Fibroblast of lung (primary cell): ENCODE data around the gene KRT2. TPM values are rescaled to one million over a fixed set of nuclear protein-coding genes. Genes with fewer than 3 reads are reported as not detected.

Source experiments
- DNase-seq, 2 donors: peaks; one replicate each; pipeline versions ENCODE4 v3.0.0 to v3.0.0-alpha.2; 2010; ENCODE audit warnings: low read depth in 2 of 2
- H2AFZ ChIP-seq: 2 replicates; pipeline ENCODE4 v1.5.1; 2012; ENCODE audit warnings: low read length, control low read depth, inconsistent platforms
- H3K27ac ChIP-seq: 2 replicates; pipeline ENCODE4 v1.5.1; 2011; ENCODE audit warnings: low read length, control low read depth; ENCODE audit not compliant: insufficient read depth
- H3K27me3 ChIP-seq: 2 replicates; pipeline ENCODE4 v1.5.1; 2011; ENCODE audit warnings: mild to moderate bottlenecking, low read length; ENCODE audit not compliant: control insufficient read depth, insufficient read depth
- H3K36me3 ChIP-seq: 2 replicates; pipeline ENCODE4 v1.5.1; 2011; ENCODE audit warnings: low read length; ENCODE audit not compliant: control insufficient read depth, insufficient read depth
- H3K4me1 ChIP-seq: 2 replicates; pipeline ENCODE4 v1.5.1; 2011; ENCODE audit warnings: low read length; ENCODE audit not compliant: control insufficient read depth, insufficient read depth; ENCODE audit errors: extremely low read depth
- H3K4me2 ChIP-seq: 2 replicates; pipeline ENCODE4 v1.5.1; 2011; ENCODE audit warnings: low read length, control low read depth; ENCODE audit not compliant: insufficient read depth; ENCODE audit errors: extremely low read depth
- H3K4me3 ChIP-seq, 4 experiments: fragments of 200-600 bp in 1 of 4; sonication (generic) in 1 of 4; replicated peaks in 1 of 4; 2 replicates each; pipeline ENCODE4 v1.5.1; 2011 to 2016; ENCODE audit warnings: low read length in 4 of 4, low read depth in 3 of 4, mild to moderate bottlenecking in 3 of 4, control low read depth in 2 of 4, inconsistent platforms in 1 of 4, mixed read lengths in 1 of 4; ENCODE audit not compliant: insufficient read depth in 1 of 4; ENCODE audit errors: control extremely low read depth in 1 of 4
- H3K79me2 ChIP-seq: 2 replicates; pipeline ENCODE4 v1.5.1; 2012; ENCODE audit warnings: mild to moderate bottlenecking, low read length, inconsistent platforms; ENCODE audit not compliant: control insufficient read depth, insufficient read depth
- H3K9ac ChIP-seq: 2 replicates; pipeline ENCODE4 v1.5.1; 2011; ENCODE audit warnings: mild to moderate bottlenecking, low read length, control low read depth; ENCODE audit not compliant: insufficient read depth
- H3K9me3 ChIP-seq: 2 replicates; pipeline ENCODE4 v1.5.1; 2012; ENCODE audit warnings: low read depth, low read length; ENCODE audit not compliant: control insufficient read depth, insufficient read depth
- H4K20me1 ChIP-seq: 2 replicates; pipeline ENCODE4 v1.5.1; 2011; ENCODE audit warnings: low read length; ENCODE audit not compliant: control insufficient read depth, insufficient read depth; ENCODE audit errors: extremely low read depth
- EZH2 ChIP-seq: IDR thresholded peaks from 2 replicates; pipeline ENCODE4 v1.5.1; 2012; ENCODE audit warnings: low read length, control low read depth, mild to moderate bottlenecking; ENCODE audit errors: missing control alignments
- polyA plus RNA-seq, 2 donors: library from polyadenylated mRNA; depleted of rRNA in 1 of 2; stranded (reverse) in 1 of 2; unstranded in 1 of 2; fragments of >200 nt; gene quantifications; 2 replicates each; pipeline ENCODE4 v1.2.1, GENCODE V29; 2011 to 2012; ENCODE audit warnings: missing spikeins in 1 of 2
- total RNA-seq: library from RNA; depleted of rRNA; stranded (reverse); fragments of >200 nt; gene quantifications from 2 replicates; pipeline ENCODE4 v1.2.1, GENCODE V29; 2014
- TF ChIP-seq, protein P1 (sequence below), 2 donors: IDR thresholded peaks in 1 of 2; conservative IDR thresholded peaks in 1 of 2; 1 replicate in 1 of 2; 2 replicates in 1 of 2; pipeline ENCODE4 v1.5.1; 2011 to 2012; ENCODE audit warnings: low read length in 2 of 2, control low read depth in 1 of 2, inconsistent platforms in 1 of 2, low read depth in 1 of 2, mild to moderate bottlenecking in 1 of 2

The KRT2 gene
- total and polyA plus RNA-seq, 2 donors (not counting 1 experiment from before 2014, with no cell fraction given) = not detected

GRCh38 chr12:52600941-52601481 is 51.0 kb downstream of the KRT2 start, which contains the start of gene KRT72:
Gene KRT72, minus strand, starts transcription at chr12:52601463. Its CDS starts 11 bp downstream, at chr12:52601452.
- Histone ChIP-seq H4K20me1 (no peaks in the 10 kb centered on the region), H3K27ac (no peak within 1 kb of the TSS), H3K9ac (no peak within 1 kb of the TSS), H3K9me3 (no peaks in the 10 kb centered on the region), H3K4me3 (no peak within 1 kb of the TSS), H3K79me2 (no peaks in the 10 kb centered on the region), H2AFZ (no peak within 1 kb of the TSS), H3K4me1 (no peaks in the 10 kb centered on the region), H3K4me2 (no peak within 1 kb of the TSS), H3K27me3 (peaks cover 15% of the 10 kb centered on the region), H3K36me3 (no peaks in the 10 kb centered on the region)
- TF ChIP-seq, protein P1, sequence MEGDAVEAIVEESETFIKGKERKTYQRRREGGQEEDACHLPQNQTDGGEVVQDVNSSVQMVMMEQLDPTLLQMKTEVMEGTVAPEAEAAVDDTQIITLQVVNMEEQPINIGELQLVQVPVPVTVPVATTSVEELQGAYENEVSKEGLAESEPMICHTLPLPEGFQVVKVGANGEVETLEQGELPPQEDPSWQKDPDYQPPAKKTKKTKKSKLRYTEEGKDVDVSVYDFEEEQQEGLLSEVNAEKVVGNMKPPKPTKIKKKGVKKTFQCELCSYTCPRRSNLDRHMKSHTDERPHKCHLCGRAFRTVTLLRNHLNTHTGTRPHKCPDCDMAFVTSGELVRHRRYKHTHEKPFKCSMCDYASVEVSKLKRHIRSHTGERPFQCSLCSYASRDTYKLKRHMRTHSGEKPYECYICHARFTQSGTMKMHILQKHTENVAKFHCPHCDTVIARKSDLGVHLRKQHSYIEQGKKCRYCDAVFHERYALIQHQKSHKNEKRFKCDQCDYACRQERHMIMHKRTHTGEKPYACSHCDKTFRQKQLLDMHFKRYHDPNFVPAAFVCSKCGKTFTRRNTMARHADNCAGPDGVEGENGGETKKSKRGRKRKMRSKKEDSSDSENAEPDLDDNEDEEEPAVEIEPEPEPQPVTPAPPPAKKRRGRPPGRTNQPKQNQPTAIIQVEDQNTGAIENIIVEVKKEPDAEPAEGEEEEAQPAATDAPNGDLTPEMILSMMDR (conservative IDR thresholded peaks at IDR 0.05 in 1 of 2, IDR thresholded peaks at IDR 0.05 in 1 of 2; ENCODE audit: low read depth in 1 of 2, low read length in 2 of 2) = no peak
- TF ChIP-seq EZH2 = no peak
- DNase-seq = no peak

GRCh38 chr12:52600475-52600874 is 51.5 kb downstream of the KRT2 start:
- no peak overlapping the region for H3K4me2 ChIP-seq
- no peak for DNase-seq
- no peaks in the 10 kb centered on the region for H3K79me2 ChIP-seq
- no peak overlapping the region for H3K27ac ChIP-seq
- H3K9ac ChIP-seq = no peak overlapping the region
- no peaks in the 10 kb centered on the region for H4K20me1 ChIP-seq
- H2AFZ ChIP-seq = no peak overlapping the region
- H3K4me3 ChIP-seq = no peak overlapping the region
- H3K27me3 ChIP-seq = peaks cover 15% of the 10 kb centered on the region
- no peak for TF ChIP-seq EZH2
- TF ChIP-seq, protein P1 (conservative IDR thresholded peaks at IDR 0.05 in 1 of 2, IDR thresholded peaks at IDR 0.05 in 1 of 2; ENCODE audit: low read depth in 1 of 2, low read length in 2 of 2) = no peak
- no peaks in the 10 kb centered on the region for H3K9me3 ChIP-seq
- H3K36me3 ChIP-seq = no peaks in the 10 kb centered on the region
- H3K4me1 ChIP-seq = no peaks in the 10 kb centered on the region

DNA sequence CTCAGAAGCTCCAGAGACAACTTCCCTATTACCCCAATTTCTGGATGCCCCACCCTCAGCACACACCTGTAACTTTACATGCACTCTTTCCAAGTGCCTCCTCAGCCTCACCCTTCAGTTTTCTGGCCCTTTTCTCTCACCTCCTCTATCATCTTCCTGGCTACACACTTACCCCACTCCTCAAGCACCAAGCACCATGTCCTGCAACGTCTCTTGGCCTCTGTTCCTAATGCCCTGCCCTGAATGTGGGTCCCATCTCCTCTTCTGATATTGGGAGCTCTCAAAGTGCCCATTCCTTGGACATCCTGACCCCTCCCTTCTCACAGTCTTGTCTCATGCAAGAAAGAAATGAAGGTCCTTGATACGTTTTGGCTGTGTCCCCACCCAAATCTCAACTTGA is 51.9 kb downstream of the KRT2 start:
- no peaks in the 10 kb centered on the region for H4K20me1 ChIP-seq

More for the DNA sequence above, 51.9 kb downstream of the KRT2 start:
- Histone ChIP-seq H3K4me3 (no peak overlapping the region), H3K4me1 (no peaks in the 10 kb centered on the region), H3K36me3 (no peaks in the 10 kb centered on the region), H3K9ac (no peak overlapping the region), H2AFZ (no peak overlapping the region), H3K27ac (no peak overlapping the region), H3K27me3 (peaks cover 15% of the 10 kb centered on the region), H3K9me3 (no peaks in the 10 kb centered on the region), H3K4me2 (no peak overlapping the region), H3K79me2 (no peaks in the 10 kb centered on the region)
- TF ChIP-seq EZH2 = no peak
- TF ChIP-seq, protein P1 (conservative IDR thresholded peaks at IDR 0.05 in 1 of 2, IDR thresholded peaks at IDR 0.05 in 1 of 2; ENCODE audit: low read depth in 1 of 2, low read length in 2 of 2) = no peak
- no peak for DNase-seq
